Stromal cell of bone marrow (primary cell): ENCODE results near the gene ATXN7L1.

Experiments
- DNase-seq: peaks from one replicate; pipeline ENCODE4 v3.0.0-alpha.2; 2012; ENCODE audit warnings: low read depth

Gene ATXN7L1

GRCh38 chr7:105675934-105676371 lies 200.4 kb downstream of the ATXN7L1 start:
- DNase-seq: no peak

GRCh38 chr7:105674200-105674920 lies 202.0 kb downstream of the ATXN7L1 start:
- DNase-seq: no peak

GRCh38 chr7:105673367-105674084 lies 202.9 kb downstream of the ATXN7L1 start:
- DNase-seq: no peak

DNA sequence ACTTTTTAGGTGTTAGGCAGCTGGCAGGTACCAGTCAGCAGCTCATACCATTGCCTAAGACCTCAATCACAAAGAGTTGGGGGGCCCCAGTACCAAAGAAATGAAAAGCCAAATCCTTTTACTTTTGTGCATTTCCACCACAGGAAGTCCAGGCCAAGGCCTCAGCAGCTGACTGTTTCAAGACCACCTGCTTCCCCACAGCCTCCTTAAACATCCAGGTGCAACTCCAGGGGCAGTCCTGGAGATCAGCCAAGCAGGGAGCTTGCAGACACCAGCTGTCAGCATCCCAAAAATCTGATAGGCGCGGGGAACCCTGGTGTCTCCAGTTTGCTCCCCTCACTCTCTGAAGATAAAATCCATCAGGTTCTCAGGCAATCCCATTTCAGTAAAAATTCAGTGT lies 203.6 kb downstream of the ATXN7L1 start:
- no peak for DNase-seq

- DNase-seq: no peak
Observed at GRCh38 chr7:105666324-105666723, 210.1 kb downstream of the ATXN7L1 start.

- DNase-seq: no peak
Observed at GRCh38 chr7:105665684-105666083, 210.7 kb downstream of the ATXN7L1 start.

- DNase-seq: no peak
Observed at GRCh38 chr7:105664816-105665525, 211.4 kb downstream of the ATXN7L1 start.

GRCh38 chr7:105662998-105663397 lies 213.4 kb downstream of the ATXN7L1 start:
- no peak for DNase-seq

- DNase-seq: no peak
Observed at GRCh38 chr7:105661625-105662024, 214.8 kb downstream of the ATXN7L1 start.

GRCh38 chr7:105656922-105657521 lies 219.4 kb downstream of the ATXN7L1 start:
- no peak for DNase-seq

GRCh38 chr7:105655500-105656380 lies 220.7 kb downstream of the ATXN7L1 start:
- no peak for DNase-seq

- DNase-seq: no peak
Observed at GRCh38 chr7:105655067-105655466, 221.3 kb downstream of the ATXN7L1 start.

DNA sequence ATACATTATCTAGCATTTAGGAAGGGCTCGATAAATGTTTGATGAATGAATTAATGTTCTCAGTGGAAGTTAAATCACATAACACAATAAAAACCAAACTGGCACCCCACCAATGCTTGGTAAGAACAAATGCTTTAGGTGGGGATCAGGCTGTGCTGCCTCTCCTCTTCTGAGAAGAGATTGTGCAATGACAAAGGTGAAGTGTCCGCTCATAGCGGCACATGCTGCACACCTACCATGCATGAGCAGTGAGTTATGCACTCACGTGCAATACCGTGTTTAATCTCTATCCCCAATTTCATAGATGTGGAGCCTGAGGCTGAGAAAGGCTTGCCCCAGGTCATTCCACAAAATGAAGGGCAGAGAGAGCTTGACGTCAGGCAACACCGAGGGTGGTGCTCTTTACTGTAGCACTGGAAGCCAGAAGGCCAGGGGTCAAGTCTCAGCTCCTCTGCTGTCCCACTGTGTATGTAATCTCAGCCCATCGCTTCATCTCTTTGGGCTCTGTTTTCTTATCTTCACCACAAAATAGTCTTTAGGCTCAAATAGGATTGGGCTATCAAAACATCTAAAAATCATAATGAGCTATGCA lies 222.2 kb downstream of the ATXN7L1 start:
- DNase-seq: no peak

DNA sequence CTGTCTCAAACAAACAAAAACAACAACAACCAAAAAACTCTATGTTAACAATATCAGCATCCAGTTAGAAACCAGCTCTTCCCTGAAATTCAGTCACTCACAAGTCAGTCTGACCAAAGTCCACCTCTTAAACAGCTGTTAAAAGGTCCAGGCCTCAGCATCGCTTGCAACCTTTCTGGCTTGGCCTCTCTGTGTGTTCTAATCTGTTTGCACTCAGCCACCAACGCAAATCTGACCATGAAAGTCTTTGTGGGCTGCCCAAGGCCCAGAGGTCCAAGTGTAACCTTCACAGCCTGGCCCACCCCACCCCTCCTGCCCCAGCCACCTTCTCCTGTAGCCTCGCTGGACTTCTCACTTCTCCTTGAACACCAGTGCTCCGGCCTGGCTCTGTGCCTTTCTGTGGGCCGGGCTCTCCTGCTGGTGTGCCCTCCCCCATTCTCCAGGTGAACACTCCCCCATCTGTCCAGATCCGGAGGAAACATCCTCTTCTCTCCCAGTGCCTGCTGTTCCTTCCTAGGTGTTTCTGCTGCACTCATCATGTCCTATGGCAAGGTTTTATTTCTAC lies 222.9 kb downstream of the ATXN7L1 start:
- no peak for DNase-seq

GRCh38 chr7:105652359-105652993 lies 223.9 kb downstream of the ATXN7L1 start:
- DNase-seq: peak; percentile 39

DNA sequence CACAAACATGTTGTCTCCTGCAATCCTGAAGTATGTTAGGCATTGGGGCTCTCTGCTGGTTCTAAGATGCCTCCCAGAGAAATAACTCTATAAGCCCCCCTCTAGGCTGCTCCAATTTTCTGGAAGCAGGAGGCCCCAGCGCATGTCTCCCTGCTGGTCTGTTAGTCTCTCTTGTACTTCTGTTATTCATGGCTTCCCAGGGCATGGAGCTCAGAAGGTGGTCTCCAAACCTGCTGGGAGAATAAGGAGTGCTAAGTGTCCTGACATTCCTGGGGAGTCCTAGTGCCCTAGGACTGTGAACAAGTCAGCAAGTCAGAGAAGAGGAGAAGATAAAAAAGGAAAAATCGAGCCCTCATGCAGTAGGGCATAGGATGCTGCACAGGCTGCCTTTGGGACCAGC lies 224.6 kb downstream of the ATXN7L1 start:
- no peak for DNase-seq

GRCh38 chr7:105650382-105650970 lies 225.9 kb downstream of the ATXN7L1 start:
- no peak for DNase-seq

GRCh38 chr7:105649727-105650381 lies 226.5 kb downstream of the ATXN7L1 start:
- DNase-seq: peak; percentile 62
